ENCODE results near the gene MMP25.

The MMP25 gene

DNA sequence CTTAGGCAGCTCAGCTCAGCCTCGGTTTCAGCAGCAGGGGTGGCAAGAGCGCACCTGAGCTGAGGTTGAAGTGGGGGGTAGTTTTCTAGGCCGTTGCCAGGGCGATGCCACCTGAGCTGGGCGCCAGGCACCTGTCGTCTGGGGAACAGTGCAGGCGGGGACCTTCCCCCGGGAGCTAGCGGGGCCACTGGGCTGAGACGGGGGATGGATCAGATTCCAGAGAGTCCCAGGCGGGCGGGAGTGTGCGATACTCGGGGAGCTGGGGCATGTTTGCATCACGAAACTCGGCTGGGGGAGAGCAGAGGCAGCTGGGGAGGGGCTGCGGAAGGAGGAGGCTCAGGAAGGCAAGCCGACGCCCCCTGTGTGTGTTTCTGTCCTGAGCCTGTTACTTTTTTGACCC is 34.1 kb upstream of the MMP25 start:
- Mint-ChIP-seq H3K27ac (no peak overlapping the region), H3K4me3 (no peak overlapping the region), H3K4me1 (ENCODE audit: low read depth) (peaks cover 17% of the 10 kb centered on the region), H3K27me3 (ENCODE audit: low read depth) (peaks cover 15% of the 10 kb centered on the region), H3K9me3 (no peaks in the 10 kb centered on the region), H3K36me3 (ENCODE audit: low read depth) (no peaks in the 10 kb centered on the region)
- no peak for DNase-seq (ENCODE audit: low spot score)

DNA sequence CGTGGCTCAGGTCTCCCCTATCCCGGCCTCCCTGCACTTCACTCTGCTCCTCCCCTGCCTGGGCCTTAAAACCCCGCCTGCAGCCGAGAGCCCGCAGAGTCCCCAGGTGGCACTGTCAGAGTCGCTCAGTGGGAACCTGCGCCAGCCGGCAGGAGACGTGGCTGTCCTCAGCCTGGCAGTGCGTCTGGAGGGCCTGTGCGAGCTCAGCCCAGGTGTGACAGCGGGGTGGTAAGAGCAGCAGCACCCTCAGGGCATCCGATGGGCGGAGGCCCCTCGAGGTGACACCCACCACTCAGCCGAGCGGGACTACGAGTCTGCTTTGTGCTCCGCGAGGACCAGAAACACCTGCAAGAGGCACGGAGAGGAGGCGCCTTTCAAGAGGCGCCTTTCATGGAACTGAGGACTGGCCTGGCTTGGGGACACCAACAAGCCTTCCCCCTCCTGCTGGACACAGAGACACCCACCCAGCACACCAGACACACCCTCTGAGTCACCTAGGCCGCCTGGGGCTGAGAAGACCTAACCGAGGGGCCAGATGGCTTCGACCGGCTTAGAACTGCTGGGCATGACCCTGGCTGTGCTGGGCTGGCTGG is 33.4 kb upstream of the MMP25 start, which contains the start of gene CLDN9:
Gene CLDN9 (plus strand): TSS at position 96 of the 593 bp plus-strand sequence. CDS start 440 bp downstream, at position 536.
- Mint-ChIP-seq H3K9me3 (no peaks in the 10 kb centered on the region), H3K36me3 (ENCODE audit: low read depth) (no peaks in the 10 kb centered on the region), H3K4me1 (ENCODE audit: low read depth) (peaks cover 10% of the 10 kb centered on the region), H3K27me3 (ENCODE audit: low read depth) (peaks cover 15% of the 10 kb centered on the region), H3K27ac (no peak within 1 kb of the TSS), H3K4me3 (no peak within 1 kb of the TSS)
- no peak for DNase-seq (ENCODE audit: low spot score)

DNA sequence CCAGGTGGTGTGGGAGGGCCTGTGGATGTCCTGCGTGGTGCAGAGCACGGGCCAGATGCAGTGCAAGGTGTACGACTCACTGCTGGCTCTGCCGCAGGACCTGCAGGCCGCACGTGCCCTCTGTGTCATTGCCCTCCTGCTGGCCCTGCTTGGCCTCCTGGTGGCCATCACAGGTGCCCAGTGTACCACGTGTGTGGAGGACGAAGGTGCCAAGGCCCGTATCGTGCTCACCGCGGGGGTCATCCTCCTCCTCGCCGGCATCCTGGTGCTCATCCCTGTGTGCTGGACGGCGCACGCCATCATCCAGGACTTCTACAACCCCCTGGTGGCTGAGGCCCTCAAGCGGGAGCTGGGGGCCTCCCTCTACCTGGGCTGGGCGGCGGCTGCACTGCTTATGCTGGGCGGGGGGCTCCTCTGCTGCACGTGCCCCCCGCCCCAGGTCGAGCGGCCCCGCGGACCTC is 32.8 kb upstream of the MMP25 start:
- H3K27me3 Mint-ChIP-seq (ENCODE audit: low read depth), result peaks cover 15% of the 10 kb centered on the region
- H3K36me3 Mint-ChIP-seq (ENCODE audit: low read depth), result no peaks in the 10 kb centered on the region

DNA sequence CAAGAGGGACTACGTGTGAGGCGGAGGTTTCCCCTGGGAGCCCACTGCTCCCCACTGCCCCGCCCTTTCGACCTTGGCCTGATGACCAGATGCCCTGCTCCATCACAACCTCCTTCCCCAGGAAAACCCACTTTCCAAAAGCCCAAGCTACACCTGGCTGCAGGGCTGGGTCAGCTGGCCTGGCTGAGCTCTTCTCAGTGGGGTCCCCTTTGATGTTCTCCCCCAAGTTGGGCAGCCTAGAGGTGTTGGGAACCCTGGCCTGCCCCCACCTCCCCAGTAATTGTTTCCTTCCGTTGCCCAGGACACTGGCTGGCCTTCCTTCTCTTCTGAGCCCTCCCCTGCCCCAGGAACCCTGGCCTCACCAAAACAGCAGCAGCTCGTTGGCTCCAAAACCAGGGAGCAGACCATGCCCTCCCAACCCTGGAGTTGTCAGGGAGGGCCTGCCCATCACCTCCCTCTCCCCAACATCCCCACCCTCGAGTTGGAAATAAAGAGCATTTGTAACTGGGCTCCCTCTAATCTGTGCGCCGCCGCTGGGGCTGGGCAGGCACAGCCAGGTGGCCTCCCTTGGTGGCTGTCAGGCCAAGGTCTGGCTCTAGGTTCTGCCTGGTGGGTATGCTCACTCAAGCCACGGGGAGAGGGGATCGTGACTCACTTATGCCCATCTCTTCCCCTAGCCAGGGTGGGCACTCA is 32.2 kb upstream of the MMP25 start:
- Mint-ChIP-seq H3K9me3 (no peaks in the 10 kb centered on the region), H3K27ac (no peak overlapping the region), H3K36me3 (ENCODE audit: low read depth) (no peaks in the 10 kb centered on the region), H3K4me1 (ENCODE audit: low read depth) (peaks cover 5% of the 10 kb centered on the region), H3K27me3 (ENCODE audit: low read depth) (peaks cover 15% of the 10 kb centered on the region), H3K4me3 (no peak overlapping the region)
- DNase-seq (ENCODE audit: low spot score), result no peak

More for the DNA sequence above, 32.8 kb upstream of the MMP25 start:
- Mint-ChIP-seq H3K27ac (no peak overlapping the region), H3K4me1 (ENCODE audit: low read depth) (peaks cover 7% of the 10 kb centered on the region), H3K4me3 (no peak overlapping the region), H3K9me3 (no peaks in the 10 kb centered on the region)
- DNase-seq (ENCODE audit: low spot score), result no peak

DNA sequence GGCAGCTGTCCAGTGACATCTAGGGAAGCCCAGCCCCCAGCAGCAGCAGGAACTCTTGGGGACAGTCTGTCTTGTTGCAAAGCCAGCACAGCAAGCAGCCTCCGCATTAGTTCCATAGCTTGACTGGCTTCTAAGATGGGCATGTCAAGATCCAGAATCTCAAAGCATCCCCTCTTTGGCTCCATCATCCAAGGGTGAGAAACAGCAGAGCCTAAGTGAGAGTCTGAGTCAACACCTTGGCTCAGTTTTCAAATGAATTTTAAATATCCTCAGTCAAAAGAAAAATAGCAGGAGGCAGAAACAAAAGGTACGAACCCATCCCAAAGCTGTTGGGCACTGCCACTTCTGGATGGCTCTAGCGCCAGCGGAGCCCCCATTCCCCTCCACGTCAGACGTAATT is 31.4 kb upstream of the MMP25 start:
- H3K4me3 Mint-ChIP-seq, result no peak overlapping the region
- H3K36me3 Mint-ChIP-seq (ENCODE audit: low read depth), result no peaks in the 10 kb centered on the region
- H3K4me1 Mint-ChIP-seq (ENCODE audit: low read depth), result peaks cover 7% of the 10 kb centered on the region
- DNase-seq (ENCODE audit: low spot score), result no peak
- peaks cover 17% of the 10 kb centered on the region for H3K27me3 Mint-ChIP-seq (ENCODE audit: low read depth)
- no peak overlapping the region for H3K27ac Mint-ChIP-seq
- H3K9me3 Mint-ChIP-seq, result no peaks in the 10 kb centered on the region

DNA sequence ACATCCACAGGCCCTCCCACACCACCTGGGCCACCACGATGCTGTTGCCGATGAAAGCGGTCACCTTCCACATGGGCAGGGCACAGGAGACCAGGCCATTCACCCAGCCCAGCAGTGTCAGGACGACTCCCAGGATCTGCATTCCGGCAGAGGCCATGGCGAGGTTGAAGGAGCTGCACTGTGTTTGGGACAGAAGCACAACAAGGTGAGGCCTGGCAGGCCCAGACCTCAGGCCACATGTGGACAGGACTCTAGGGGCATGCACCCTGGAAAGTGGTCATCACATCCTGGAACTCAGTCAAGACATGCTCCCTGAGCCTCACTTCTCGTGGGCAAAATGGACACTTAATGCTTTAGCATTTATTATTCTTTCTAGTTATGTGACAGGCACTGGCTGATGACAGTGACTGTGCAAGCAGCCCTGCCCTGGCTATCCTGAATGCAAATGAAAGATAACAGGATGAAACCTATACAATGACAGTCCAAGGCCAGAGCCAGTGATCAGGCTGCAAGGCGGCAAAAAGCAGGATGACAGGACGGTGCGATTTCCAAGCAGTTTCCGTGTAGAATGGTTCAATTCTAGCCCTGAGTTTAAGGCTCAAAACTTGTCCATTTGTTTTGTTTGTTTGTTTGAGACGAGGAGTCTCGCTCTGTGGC is 30.4 kb upstream of the MMP25 start:
- Mint-ChIP-seq H3K27me3 (ENCODE audit: low read depth) (peaks cover 18% of the 10 kb centered on the region), H3K4me1 (ENCODE audit: low read depth) (peaks cover 11% of the 10 kb centered on the region), H3K4me3 (no peak overlapping the region), H3K27ac (no peak overlapping the region), H3K9me3 (no peaks in the 10 kb centered on the region), H3K36me3 (ENCODE audit: low read depth) (no peaks in the 10 kb centered on the region)
- no peak for DNase-seq (ENCODE audit: low spot score)

DNA sequence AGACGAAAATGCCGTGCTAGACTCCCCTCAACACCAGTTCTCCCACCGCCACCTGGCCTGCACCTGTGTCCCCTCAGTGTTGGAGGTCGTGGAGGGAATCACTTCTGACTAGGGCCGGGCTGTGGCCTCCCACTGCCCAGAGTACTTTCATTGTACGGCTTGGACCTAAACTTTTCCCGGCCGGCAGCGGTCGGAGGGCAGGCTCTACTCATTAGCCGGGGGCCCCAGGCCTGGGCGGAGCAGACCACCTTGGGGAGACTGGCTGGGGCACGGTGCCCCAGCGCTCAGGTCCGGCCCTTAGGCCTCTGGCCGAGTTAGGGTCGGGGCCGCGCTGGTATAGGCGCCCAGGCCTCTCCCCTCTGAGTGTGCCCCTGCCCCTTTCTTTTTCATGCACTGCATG is 29.0 kb upstream of the MMP25 start:
- no peak overlapping the region for H3K4me3 Mint-ChIP-seq
- peaks cover 21% of the 10 kb centered on the region for H3K4me1 Mint-ChIP-seq (ENCODE audit: low read depth)
- peaks cover 3% of the 10 kb centered on the region for H3K36me3 Mint-ChIP-seq (ENCODE audit: low read depth)
- H3K9me3 Mint-ChIP-seq, result no peaks in the 10 kb centered on the region
- H3K27ac Mint-ChIP-seq, result no peak overlapping the region
- H3K27me3 Mint-ChIP-seq (ENCODE audit: low read depth), result peaks cover 18% of the 10 kb centered on the region
- no peak for DNase-seq (ENCODE audit: low spot score)

DNA sequence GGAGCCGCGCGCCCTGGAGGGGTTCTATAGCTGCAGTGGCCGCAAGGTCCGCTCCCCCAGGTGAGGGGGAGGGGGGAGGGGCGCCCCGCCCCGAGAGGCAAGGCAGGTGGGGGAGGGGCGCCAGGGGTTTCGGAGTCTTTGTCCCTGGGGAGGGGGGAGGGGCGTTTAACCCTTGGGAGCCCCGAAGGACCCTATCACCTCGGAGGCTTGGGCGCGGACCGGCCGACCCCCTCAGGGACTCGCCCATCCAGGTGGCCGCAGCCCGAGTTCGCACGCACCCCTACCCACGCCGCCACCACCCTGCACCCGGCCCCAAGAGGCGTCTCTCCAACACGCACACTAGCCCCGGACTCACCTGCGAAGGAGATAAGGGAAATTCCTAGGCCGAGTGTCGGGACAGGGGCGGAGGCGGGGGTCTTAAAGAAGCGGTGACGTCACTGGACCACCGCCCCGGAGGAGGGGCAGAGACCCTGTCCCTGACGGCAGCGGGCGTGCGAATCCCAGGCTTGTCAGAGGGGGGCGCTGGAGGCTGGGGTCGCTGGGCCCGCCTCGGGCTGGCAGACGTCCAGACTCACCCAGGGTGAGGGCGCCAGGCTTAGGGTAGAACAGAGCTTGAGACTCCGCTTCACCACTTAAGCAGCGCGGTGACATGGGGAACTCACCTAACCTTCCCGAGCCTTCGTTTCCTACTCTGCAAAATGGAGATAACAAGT is 28.4 kb upstream of the MMP25 start, which contains the start of gene CLDN6:
Gene CLDN6 (minus strand): TSS at position 390 of the 713 bp plus-strand sequence. CDS start 2,162 bp downstream, outside the sequence.
- peaks cover 15% of the 10 kb centered on the region for H3K27me3 Mint-ChIP-seq (ENCODE audit: low read depth)
- no peak for DNase-seq (ENCODE audit: low spot score)
- peaks cover 3% of the 10 kb centered on the region for H3K36me3 Mint-ChIP-seq (ENCODE audit: low read depth)
- peaks cover 27% of the 10 kb centered on the region for H3K4me1 Mint-ChIP-seq (ENCODE audit: low read depth)
- H3K9me3 Mint-ChIP-seq, result no peaks in the 10 kb centered on the region
- H3K4me3 Mint-ChIP-seq, result peak within 1 kb of the TSS; percentile 15
- no peak within 1 kb of the TSS for H3K27ac Mint-ChIP-seq

DNA sequence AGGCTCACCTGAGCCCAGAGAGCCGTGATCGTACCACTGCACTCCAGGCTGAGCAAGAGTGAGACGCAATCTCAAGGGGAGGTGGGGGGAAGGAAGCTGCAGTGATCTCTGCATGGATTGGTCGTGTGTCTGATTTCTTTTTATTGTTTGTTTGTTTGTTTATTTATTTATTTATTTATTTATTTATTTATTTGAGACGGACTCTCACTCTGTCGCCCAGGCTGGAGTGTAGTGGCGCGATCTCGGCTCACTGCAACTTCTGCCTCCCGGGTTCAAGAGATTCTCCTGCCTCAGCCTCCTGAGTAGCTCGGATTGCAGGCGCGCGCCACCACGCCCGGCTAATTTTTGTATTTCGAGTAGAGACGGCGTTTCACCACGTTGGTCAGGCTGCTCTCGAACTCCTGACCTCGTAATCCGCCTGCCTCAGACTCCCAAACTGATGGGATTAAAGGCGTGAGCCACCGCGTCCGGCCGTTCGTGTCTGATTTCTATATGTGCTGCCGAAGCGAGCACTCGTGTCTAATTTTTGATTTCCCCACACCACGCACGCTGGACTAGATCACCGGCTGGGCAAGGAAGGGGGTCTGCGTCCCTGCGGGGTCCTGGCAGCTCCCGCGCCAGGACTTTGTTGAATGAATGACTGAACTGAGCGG is 26.6 kb upstream of the MMP25 start:
- Mint-ChIP-seq H3K4me3 (peak overlapping the region; percentile 89), H3K36me3 (ENCODE audit: low read depth) (peaks cover 6% of the 10 kb centered on the region), H3K9me3 (no peaks in the 10 kb centered on the region), H3K27ac (peak overlapping the region; percentile 55), H3K27me3 (ENCODE audit: low read depth) (peaks cover 8% of the 10 kb centered on the region), H3K4me1 (ENCODE audit: low read depth) (peaks cover 36% of the 10 kb centered on the region)
- no peak for DNase-seq (ENCODE audit: low spot score)

DNA sequence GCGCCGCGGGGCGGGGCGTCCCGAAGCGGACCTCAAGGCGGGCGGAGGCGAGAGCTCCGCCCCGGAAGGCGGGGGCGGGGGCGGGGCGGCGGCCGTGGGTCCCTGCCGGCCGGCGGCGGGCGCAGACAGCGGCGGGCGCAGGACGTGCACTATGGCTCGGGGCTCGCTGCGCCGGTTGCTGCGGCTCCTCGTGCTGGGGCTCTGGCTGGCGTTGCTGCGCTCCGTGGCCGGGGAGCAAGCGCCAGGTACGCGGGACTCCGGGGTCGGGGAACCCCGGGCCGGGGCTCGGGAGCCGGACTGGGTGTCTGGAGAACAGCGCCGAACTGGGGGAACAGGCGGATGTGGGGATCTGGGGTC is 26.1 kb upstream of the MMP25 start, which contains the start of gene TNFRSF12A:
Gene TNFRSF12A (plus strand): TSS at position 122 of the 357 bp plus-strand sequence. CDS start 30 bp downstream, at position 152.
- peak within 1 kb of the TSS; percentile 71 for H3K27ac Mint-ChIP-seq
- peak; percentile 78 for DNase-seq (ENCODE audit: low spot score)
- H3K9me3 Mint-ChIP-seq, result no peaks in the 10 kb centered on the region
- peaks cover 8% of the 10 kb centered on the region for H3K27me3 Mint-ChIP-seq (ENCODE audit: low read depth)
- peaks cover 36% of the 10 kb centered on the region for H3K4me1 Mint-ChIP-seq (ENCODE audit: low read depth)
- peak within 1 kb of the TSS; percentile 90 for H3K4me3 Mint-ChIP-seq
- peaks cover 7% of the 10 kb centered on the region for H3K36me3 Mint-ChIP-seq (ENCODE audit: low read depth)

DNA sequence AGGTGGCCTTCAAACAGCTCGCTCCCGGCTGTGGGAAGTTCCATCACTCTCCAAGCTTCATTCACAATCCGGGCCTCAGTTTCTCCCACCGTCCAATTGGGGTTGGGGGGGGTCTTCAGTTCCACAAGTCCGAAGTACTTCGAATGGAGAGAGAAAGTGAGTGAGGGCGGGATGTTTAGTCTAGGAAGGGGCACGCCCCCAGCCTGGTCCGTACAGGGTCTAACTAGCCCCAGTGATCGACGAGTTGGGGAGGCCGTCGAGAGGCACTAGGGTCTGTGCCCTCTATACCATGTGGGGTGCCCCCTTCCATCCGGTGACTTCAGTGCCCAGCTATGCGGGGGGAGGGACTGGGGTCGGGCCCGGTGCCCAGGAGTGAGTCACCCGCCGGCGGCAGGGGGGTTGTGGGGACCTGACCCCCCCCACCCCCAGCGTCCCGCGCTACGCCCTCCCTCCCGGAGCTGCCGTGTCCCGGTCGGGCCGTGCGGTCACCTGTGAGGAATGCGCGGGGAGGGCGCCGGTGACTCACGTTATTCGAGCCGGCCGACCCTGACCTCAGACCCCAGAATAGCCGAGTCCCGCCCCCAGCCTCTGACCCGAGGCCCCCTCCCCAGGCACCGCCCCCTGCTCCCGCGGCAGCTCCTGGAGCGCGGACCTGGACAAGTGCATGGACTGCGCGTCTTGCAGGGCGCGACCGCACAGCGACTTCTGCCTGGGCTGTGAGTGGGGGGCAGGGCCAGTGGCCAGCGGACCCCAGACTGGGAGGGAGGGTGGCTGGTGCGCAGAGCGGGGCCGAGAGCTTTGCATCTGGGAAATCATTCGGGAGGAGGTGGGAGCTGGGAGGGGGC is 25.5 kb upstream of the MMP25 start:
- peak; percentile 58 for DNase-seq (ENCODE audit: low spot score)
- peaks cover 8% of the 10 kb centered on the region for H3K27me3 Mint-ChIP-seq (ENCODE audit: low read depth)
- H3K4me3 Mint-ChIP-seq, result peak overlapping the region; percentile 90
- peak overlapping the region; percentile 76 for H3K27ac Mint-ChIP-seq
- H3K9me3 Mint-ChIP-seq, result no peaks in the 10 kb centered on the region
- peaks cover 9% of the 10 kb centered on the region for H3K36me3 Mint-ChIP-seq (ENCODE audit: low read depth)
- peaks cover 40% of the 10 kb centered on the region for H3K4me1 Mint-ChIP-seq (ENCODE audit: low read depth)

DNA sequence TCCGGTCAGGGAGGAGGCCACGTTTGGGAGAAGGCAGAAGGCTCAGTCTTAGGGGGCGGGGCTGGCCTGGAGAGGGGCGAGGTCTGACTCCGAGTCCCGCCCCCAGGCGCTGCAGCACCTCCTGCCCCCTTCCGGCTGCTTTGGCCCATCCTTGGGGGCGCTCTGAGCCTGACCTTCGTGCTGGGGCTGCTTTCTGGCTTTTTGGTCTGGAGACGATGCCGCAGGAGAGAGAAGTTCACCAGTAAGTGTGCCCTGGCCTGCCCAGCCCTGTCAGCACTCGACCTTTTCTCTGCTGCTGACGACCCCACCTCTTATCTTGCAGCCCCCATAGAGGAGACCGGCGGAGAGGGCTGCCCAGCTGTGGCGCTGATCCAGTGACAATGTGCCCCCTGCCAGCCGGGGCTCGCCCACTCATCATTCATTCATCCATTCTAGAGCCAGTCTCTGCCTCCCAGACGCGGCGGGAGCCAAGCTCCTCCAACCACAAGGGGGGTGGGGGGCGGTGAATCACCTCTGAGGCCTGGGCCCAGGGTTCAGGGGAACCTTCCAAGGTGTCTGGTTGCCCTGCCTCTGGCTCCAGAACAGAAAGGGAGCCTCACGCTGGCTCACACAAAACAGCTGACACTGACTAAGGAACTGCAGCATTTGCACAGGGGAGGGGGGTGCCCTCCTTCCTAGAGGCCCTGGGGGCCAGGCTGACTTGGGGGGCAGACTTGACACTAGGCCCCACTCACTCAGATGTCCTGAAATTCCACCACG is 24.7 kb upstream of the MMP25 start:
- Mint-ChIP-seq H3K9me3 (no peaks in the 10 kb centered on the region), H3K4me1 (ENCODE audit: low read depth) (peaks cover 40% of the 10 kb centered on the region), H3K27me3 (ENCODE audit: low read depth) (peaks cover 7% of the 10 kb centered on the region), H3K36me3 (ENCODE audit: low read depth) (peaks cover 17% of the 10 kb centered on the region), H3K4me3 (peak overlapping the region; percentile 90), H3K27ac (peak overlapping the region; percentile 76)
- peak; percentile 72 for DNase-seq (ENCODE audit: low spot score)

All from T-helper 2 cell treated with Interferon-gamma antibody and Interleukin-4, amounts not matched to agents 5 μg/mL and 100 μg/mL, for 36 hours (primary cell).